AG04450 (cell line): ENCODE data around the gene FAM210B. TPM values are rescaled to one million over a fixed set of nuclear protein-coding genes. Genes with fewer than 3 reads are reported as not detected.
"Not testable (repeated sequence)": the region's sequence is repeated elsewhere in the genome, so short reads cannot be mapped to it uniquely, and the experiment has no call there.

ENCODE experiments used
- CTCF ChIA-PET: fragments of 300-600, 350-600 bp; formaldehyde crosslinking; extraction: SDS; loops from one replicate; lab custom pipeline; 2022; ENCODE audit warnings: antibody characterized with exemption, inconsistent platforms; lab: Charles Lee
- POLR2A ChIA-PET: fragments of 350-600 bp; formaldehyde crosslinking; extraction: SDS; loops from one replicate; lab custom pipeline; 2021; ENCODE audit warnings: antibody characterized with exemption, inconsistent platforms; lab: Yijun Ruan, JAX
- DNase-seq: peaks from one replicate; pipeline ENCODE4 v3.0.0-alpha.2; 2011; ENCODE audit warnings: low read depth, low spot score
- H3K27ac ChIP-seq: one replicate; pipeline ENCODE4 v1.5.1; 2012; ENCODE audit warnings: low read depth, low read length, control low read depth
- H3K27me3 ChIP-seq: one replicate; pipeline ENCODE4 v1.6.0; 2012; ENCODE audit warnings: low read length; ENCODE audit not compliant: control insufficient read depth, insufficient read depth
- H3K4me3 ChIP-seq: 2 replicates; pipeline ENCODE4 v1.5.1; 2011; ENCODE audit warnings: mild to moderate bottlenecking, low read depth, low read length, control low read depth
- H3K9me3 ChIP-seq: 2 replicates; pipeline ENCODE4 v1.5.1; 2012; ENCODE audit warnings: low read length; ENCODE audit not compliant: control insufficient read depth, insufficient read depth
- polyA plus RNA-seq: library from polyadenylated mRNA; depleted of rRNA; stranded (reverse); fragments of >200 nt; gene quantifications from 2 replicates; pipeline ENCODE4 v1.2.3, GENCODE V29; 2011
- TF ChIP-seq, protein P1 (sequence below): IDR thresholded peaks from 2 replicates; pipeline ENCODE4 v1.5.1; 2011; ENCODE audit warnings: low read depth, low read length, control low read depth, inconsistent platforms

FAM210B gene
- polyA plus RNA-seq, 1 experiment, result 81.0 TPM

DNA sequence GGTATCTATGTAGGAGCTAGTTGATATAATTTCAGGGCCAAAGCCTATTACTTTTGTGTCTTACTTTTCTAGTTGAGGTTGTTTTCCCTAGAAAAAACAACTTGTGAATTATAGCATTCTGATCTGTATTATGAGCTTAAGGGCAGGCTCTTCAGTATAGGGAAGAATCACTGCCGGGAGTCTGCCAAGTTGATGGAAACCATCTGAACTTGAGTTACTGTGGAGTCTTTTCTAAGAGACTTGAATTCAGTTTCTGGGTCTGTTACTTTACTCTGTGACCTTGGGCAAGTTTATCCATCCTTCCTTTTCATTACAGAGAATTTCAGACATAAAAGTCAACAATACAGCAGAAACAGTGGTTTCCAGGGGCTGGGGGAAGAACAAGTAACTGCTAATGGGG lies 51.2 kb downstream of the FAM210B start:
- Histone ChIP-seq H3K27ac (peak overlapping the region; percentile 54), H3K4me3 (no peak overlapping the region), H3K9me3 (peaks cover 3% of the 10 kb centered on the region; the same call in 1 of the 2 replicates), H3K27me3 (no peaks in the 10 kb centered on the region)
- TF ChIP-seq, protein P1, sequence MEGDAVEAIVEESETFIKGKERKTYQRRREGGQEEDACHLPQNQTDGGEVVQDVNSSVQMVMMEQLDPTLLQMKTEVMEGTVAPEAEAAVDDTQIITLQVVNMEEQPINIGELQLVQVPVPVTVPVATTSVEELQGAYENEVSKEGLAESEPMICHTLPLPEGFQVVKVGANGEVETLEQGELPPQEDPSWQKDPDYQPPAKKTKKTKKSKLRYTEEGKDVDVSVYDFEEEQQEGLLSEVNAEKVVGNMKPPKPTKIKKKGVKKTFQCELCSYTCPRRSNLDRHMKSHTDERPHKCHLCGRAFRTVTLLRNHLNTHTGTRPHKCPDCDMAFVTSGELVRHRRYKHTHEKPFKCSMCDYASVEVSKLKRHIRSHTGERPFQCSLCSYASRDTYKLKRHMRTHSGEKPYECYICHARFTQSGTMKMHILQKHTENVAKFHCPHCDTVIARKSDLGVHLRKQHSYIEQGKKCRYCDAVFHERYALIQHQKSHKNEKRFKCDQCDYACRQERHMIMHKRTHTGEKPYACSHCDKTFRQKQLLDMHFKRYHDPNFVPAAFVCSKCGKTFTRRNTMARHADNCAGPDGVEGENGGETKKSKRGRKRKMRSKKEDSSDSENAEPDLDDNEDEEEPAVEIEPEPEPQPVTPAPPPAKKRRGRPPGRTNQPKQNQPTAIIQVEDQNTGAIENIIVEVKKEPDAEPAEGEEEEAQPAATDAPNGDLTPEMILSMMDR, result no peak
- DNase-seq, result no peak
- ChIA-PET CTCF (interaction anchor here (1.6 kb wide), 1 partner anchor 12 kb away, joined by 6 read pairs; no protein-coding TSS in a partner anchor), POLR2A (interaction anchor here (1.2 to 2.5 kb wide), 4 partner anchors 21 to 59 kb away, joined by 4 to 12 read pairs (median 6); partner anchors contain the start of gene RTF2)

DNA sequence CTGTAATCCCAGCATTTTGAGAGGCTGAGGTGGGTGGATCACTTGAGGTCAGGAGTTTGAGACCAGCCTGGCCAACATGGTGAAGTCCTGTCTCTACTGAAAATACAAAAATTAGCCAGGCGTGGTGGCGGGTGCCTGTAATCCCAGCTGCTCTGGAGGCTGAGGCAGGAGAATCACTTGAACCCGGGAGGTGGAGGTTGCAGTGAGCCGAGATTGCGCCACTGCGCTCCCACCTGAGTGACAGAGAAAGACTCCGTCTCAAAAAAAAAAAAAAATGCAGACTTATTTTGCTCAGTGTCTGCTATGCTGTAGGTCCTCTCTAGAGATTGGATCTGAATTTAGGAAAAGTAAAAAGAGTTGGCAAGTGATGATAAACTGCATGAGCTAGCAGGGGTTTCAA lies 52.5 kb downstream of the FAM210B start:
- POLR2A ChIA-PET, result interaction anchor here (0.7 to 2.7 kb wide), 7 partner anchors 12 to 57 kb away, joined by 5 to 42 read pairs (median 16); partner anchors contain the start of gene RTF2

DNA sequence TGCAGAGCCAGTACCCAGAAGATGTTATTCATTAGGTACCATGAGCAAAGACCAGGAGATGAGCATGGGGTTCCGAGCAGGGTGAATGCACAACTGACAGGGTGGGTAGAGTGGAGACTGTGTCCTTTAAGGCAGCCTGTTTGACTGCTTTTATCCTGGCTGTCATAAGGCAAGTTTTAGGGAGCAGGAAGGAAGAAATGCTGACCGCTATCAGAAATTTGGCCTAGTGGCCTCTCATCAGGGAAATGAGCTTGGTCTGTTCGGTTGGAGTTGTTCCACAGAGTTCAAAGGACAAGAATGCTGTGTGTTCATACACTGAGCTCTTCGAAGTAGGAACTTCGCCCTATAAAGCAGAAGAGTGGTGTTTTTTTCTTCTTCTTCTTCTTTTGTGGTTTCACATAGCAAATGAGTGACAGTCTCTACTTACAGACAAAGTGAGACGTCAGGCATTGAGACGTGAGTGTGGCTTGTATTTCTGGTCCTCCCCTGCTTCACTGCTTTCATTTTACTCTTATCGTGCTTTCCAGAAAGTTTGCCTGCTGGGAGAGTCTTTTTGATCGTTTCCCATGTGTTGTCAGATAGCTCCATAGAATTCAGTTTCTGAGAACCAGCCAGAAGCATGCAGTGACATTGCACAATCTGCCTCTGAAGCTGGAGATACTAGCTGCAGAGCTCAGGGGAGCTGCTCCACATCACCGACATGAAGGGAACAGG lies 53.1 kb downstream of the FAM210B start, which contains the start of gene CASS4:
Gene CASS4, plus strand, starts transcription at position 502 of the 714 bp plus-strand sequence. Its CDS starts 199 bp downstream, at position 701.
- ChIA-PET CTCF (interaction anchor here (1.2 to 1.9 kb wide), 2 partner anchors 10 to 14 kb away, joined by 3 to 7 read pairs; no protein-coding TSS in a partner anchor), POLR2A (interaction anchor here (0.7 to 2.7 kb wide), 10 partner anchors 11 to 57 kb away, joined by 3 to 42 read pairs (median 6); partner anchors contain the start of genes AURKA and RTF2)
- Histone ChIP-seq H3K27me3 (no peaks in the 10 kb centered on the region), H3K27ac (peak within 1 kb of the TSS; percentile 93), H3K4me3 (peak within 1 kb of the TSS; percentile 66), H3K9me3 (no peaks in the 10 kb centered on the region)
- DNase-seq, result peak; percentile 63
- TF ChIP-seq, protein P1, result no peak

More for the DNA sequence above, 52.5 kb downstream of the FAM210B start:
- Histone ChIP-seq H3K27ac (peak overlapping the region; percentile 93), H3K4me3 (peak overlapping the region; percentile 66; the same call in 1 of the 2 replicates)
- DNase-seq, H3K9me3 ChIP-seq, H3K27me3 ChIP-seq: not testable (repeated sequence)
- CTCF ChIA-PET, result interaction anchor here (1.9 kb wide), 1 partner anchor 13 kb away, joined by 7 read pairs; no protein-coding TSS in a partner anchor

DNA sequence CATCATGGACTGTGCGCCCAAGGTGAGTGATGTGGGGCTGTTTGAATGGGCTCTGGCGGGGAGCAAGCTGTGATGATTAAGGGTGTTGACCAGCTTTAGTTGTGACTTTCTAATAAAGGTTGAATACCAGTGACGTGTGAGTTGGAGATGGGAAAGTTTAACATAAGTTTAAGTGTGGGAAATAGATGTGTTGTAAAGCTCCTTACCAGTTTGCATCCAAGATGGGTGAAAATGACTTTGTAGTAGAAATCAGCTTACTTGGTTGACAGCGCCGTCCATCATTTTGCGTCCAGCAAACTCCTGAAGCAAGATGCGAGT lies 53.7 kb downstream of the FAM210B start:
- CTCF ChIA-PET, result interaction anchor here (1.2 to 1.9 kb wide), 2 partner anchors 10 to 14 kb away, joined by 3 to 7 read pairs; no protein-coding TSS in a partner anchor
- peak overlapping the region; percentile 93 for H3K27ac ChIP-seq
- POLR2A ChIA-PET, result interaction anchor here (0.7 to 2.7 kb wide), 9 partner anchors 10 to 56 kb away, joined by 3 to 42 read pairs (median 6); partner anchors contain the start of genes AURKA and RTF2
- H3K4me3 ChIP-seq, result peak overlapping the region; percentile 66
- DNase-seq, result no peak
- H3K9me3 ChIP-seq, result no peaks in the 10 kb centered on the region
- TF ChIP-seq, protein P1, result no peak
- H3K27me3 ChIP-seq, result no peaks in the 10 kb centered on the region

DNA sequence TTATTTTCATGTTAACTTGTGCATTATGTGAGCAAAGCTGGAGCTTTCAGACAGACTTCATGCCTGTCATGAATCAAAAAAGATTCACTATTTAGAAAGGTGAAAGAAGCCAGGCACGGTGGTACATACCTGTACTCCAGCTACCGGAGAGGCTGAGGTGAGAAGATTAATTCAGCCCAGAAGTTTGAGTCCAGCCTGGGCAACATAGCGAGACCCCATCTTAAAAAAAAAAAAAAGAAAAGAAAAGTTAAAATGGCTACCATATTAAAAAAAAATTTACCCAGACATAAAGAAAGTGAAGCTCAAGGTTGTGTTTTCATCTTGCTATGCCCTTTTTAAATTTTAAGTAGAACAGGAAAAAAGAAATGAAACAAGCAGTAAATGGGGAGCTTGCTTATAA lies 54.2 kb downstream of the FAM210B start:
- DNase-seq, result no peak
- CTCF ChIA-PET, result interaction anchor here (1.2 kb wide), 1 partner anchor 9 kb away, joined by 3 read pairs; no protein-coding TSS in a partner anchor

More for the DNA sequence above, 54.2 kb downstream of the FAM210B start:
- POLR2A ChIA-PET, result interaction anchor here (0.7 to 2.7 kb wide), 5 partner anchors 17 to 31 kb away, joined by 3 to 42 read pairs (median 19); partner anchors contain the start of gene AURKA
- Histone ChIP-seq H3K9me3 (no peaks in the 10 kb centered on the region), H3K4me3 (peak overlapping the region; percentile 66), H3K27ac (peak overlapping the region; percentile 93), H3K27me3 (no peaks in the 10 kb centered on the region)
- TF ChIP-seq, protein P1, result no peak
